Frontal cortex (tissue), 4 donors: Measurements from ENCODE around the gene ABR. TPM values are rescaled to one million over a fixed set of nuclear protein-coding genes. Genes with fewer than 3 reads are reported as not detected.
"Not testable (repeated sequence)": the region's sequence is repeated elsewhere in the genome, so short reads cannot be mapped to it uniquely, and the experiment has no call there.

Source experiments
- DNase-seq, 2 donors: peaks; one replicate each; pipeline ENCODE4 v3.0.0; 2012; ENCODE audit warnings: low spot score in 2 of 2
- FAIRE-seq: peaks from 2 replicates; lab custom pipeline; 2012; peaks lifted over from hg19 to GRCh38; lab: Jason Lieb, UNC
- total RNA-seq: library from RNA; depleted of rRNA; stranded (reverse); fragments of >200 nt; gene quantifications from one replicate; pipeline ENCODE4 v1.2.3, GENCODE V29; 2014
- donor health status: control.
- donor health status: control.
- donor health status: control.

ABR gene
- total RNA-seq, 1 donor from 2014 or later, result 123 TPM

GRCh38 chr17:1107777-1108477 lies 71.9 kb downstream of the ABR start:
- DNase-seq (no peak), FAIRE-seq (no peak)

- DNase-seq (no peak), FAIRE-seq (no peak)
Measured at GRCh38 chr17:1107083-1107776, 72.6 kb downstream of the ABR start.

- FAIRE-seq, result no peak
- no peak for DNase-seq
Measured at GRCh38 chr17:1104222-1104621, 75.6 kb downstream of the ABR start.

GRCh38 chr17:1100382-1100781 lies 79.4 kb downstream of the ABR start:
- no peak for FAIRE-seq

GRCh38 chr17:1099242-1099641 lies 80.5 kb downstream of the ABR start:
- FAIRE-seq (no peak), DNase-seq (no peak)

More at GRCh38 chr17:1100382-1100781, 79.4 kb downstream of the ABR start:
- DNase-seq, result no peak

- DNase-seq, FAIRE-seq: not testable (repeated sequence)
Measured at GRCh38 chr17:1097972-1098744, 81.6 kb downstream of the ABR start.

GRCh38 chr17:1096215-1096614 lies 83.6 kb downstream of the ABR start:
- FAIRE-seq, result no peak
- DNase-seq, result no peak

GRCh38 chr17:1095853-1096173 lies 84.0 kb downstream of the ABR start:
- DNase-seq (no peak), FAIRE-seq (no peak)

- FAIRE-seq (no peak), DNase-seq (no peak)
Measured at GRCh38 chr17:1095090-1095852, 84.5 kb downstream of the ABR start.

GRCh38 chr17:1094591-1094990 lies 85.2 kb downstream of the ABR start:
- DNase-seq (no peak), FAIRE-seq (no peak)

GRCh38 chr17:1091900-1092299 lies 87.9 kb downstream of the ABR start:
- DNase-seq, result no peak
- FAIRE-seq, result no peak

GRCh38 chr17:1091190-1091534 lies 88.6 kb downstream of the ABR start:
- no peak for FAIRE-seq
- DNase-seq, result no peak

- FAIRE-seq, result no peak
- no peak for DNase-seq
Measured at GRCh38 chr17:1090465-1091189, 89.2 kb downstream of the ABR start.

- DNase-seq (no peak), FAIRE-seq (no peak)
Measured at GRCh38 chr17:1089915-1090314, 89.9 kb downstream of the ABR start.

- DNase-seq, result no peak
Measured at GRCh38 chr17:1087381-1088241, 92.2 kb downstream of the ABR start.

GRCh38 chr17:1083451-1084187 lies 96.2 kb downstream of the ABR start:
- FAIRE-seq (no peak), DNase-seq (no peak)

More at GRCh38 chr17:1087381-1088241, 92.2 kb downstream of the ABR start:
- no peak for FAIRE-seq

- FAIRE-seq (no peak), DNase-seq (no peak)
Measured at GRCh38 chr17:1082579-1082978, 97.2 kb downstream of the ABR start.
